Measurements from ENCODE around the gene NR1I2.

NR1I2 gene

DNA sequence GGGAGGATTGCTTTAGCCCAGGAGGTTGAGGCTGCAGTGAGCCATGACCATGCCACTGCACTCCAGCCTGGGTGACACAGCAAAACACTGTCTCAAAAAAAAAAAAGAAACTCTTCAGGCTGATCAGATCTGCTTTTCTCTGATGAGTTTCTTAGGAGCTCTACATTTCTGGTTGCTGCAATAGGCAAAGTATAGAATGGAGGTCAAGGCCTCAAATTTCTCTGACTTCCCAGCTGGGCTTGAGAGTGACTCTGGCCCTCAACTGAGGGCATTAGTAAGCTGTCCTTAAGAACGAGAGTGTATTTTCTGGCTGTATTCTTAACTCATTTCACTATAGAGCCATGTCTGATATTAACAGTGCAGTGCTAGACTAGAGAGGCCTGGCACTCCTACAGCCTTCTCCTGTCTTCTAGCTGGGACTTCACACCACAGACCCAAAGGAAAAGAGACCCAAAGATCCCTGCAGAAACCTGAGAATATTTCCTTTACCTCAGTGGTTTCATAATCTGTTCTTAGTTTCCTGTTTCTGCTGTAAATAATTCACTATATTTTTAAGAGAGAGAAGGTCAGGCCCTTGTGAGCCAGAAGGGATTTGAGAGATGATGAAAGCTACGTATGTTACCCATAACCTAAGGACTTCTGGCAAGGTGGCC lies 2.0 kb upstream of the NR1I2 start:
- DNase-seq (ENCODE audit: low read depth in 2 of 2): no peak

GRCh38 chr3:119782460-119782859 lies 559 bp downstream of the NR1I2 start:
- no peak for DNase-seq (ENCODE audit: low read depth in 2 of 2)

DNA sequence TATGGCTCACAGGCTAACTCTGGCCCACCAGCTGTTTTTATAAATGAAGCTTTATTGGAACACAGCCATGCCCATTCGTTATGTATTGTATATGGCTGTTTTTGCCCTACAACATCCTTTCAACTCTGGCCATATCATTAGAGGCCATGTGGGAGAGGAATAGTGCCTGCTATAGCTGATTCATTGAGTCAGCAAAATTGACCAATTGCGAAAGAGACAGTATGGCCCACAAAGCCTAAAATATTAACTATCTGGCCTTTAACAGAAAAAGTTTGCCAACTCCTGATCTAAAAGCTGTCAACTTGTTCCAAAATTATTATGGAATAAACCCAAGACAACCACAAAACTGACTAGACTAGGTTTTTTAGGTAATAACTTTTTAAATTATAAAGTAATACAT lies 1.4 kb downstream of the NR1I2 start:
- DNase-seq (ENCODE audit: low read depth in 2 of 2): no peak

GRCh38 chr3:119783883-119784282 lies 2.0 kb downstream of the NR1I2 start:
- no peak for DNase-seq (ENCODE audit: low read depth in 2 of 2)

DNA sequence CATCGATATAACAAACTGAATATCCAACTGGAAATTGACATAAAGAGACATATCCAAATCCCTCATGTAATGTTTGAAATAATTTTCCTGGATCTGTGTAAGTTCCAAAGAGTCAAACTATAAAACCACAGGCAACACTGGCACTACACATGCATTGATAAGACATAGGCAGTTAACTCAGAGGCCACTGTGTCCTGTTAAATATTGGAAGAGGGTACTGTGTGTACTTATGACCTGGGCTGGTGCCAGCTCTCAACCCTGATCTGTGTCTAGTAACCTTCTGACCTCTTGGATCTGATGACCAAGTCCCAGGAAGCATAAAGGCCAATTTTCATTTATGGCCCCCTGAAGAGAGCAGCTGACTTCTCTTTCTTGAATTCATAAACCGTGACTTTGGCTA lies 4.5 kb downstream of the NR1I2 start:
- DNase-seq (ENCODE audit: low read depth in 2 of 2): no peak

DNA sequence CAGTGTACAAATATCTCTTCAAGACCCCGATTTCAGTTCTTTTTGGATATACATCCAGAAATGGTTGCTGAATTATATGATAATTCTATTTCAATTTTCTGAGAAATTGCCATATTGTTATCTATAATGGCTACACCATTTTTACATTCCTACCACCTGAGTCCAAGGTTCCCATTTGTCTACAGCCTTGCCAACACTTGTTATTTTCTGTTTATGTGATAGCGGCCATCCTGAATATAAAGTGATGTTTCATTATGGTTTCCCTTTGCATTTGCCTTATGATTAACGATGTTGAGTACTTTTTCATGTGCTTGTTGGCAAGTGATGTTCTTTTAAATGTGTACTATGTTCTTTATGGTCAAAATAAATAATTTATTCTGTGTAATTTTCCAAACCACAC lies 8.5 kb downstream of the NR1I2 start:
- no peak for DNase-seq (ENCODE audit: low read depth in 2 of 2)

GRCh38 chr3:119792270-119792669 lies 10.4 kb downstream of the NR1I2 start:
- no peak for DNase-seq (ENCODE audit: low read depth in 2 of 2)

DNA sequence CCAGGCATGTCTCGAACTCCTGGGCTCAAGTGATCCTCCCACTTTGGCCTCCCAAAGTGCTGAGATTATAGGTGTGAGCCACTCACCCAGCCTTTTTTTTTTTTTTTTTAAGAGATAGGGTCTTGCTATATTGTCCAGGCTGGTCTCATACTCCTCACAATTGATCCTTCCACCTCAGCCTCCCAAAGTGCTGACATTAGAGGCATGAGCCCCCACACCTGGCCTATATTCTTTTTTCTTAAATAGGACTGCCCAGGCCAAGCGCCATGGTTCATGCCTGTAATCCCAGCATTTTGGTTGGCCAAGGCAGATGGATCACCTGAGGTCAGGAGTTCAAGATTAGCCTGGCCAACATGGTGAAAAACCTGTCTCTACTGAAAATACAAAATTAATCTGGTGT lies 12.5 kb downstream of the NR1I2 start:
- DNase-seq (ENCODE audit: low read depth in 2 of 2): no peak

- DNase-seq (ENCODE audit: low read depth in 2 of 2): no peak
These were observed 13.2 kb downstream of the NR1I2 start for GRCh38 chr3:119794971-119795612.

DNA sequence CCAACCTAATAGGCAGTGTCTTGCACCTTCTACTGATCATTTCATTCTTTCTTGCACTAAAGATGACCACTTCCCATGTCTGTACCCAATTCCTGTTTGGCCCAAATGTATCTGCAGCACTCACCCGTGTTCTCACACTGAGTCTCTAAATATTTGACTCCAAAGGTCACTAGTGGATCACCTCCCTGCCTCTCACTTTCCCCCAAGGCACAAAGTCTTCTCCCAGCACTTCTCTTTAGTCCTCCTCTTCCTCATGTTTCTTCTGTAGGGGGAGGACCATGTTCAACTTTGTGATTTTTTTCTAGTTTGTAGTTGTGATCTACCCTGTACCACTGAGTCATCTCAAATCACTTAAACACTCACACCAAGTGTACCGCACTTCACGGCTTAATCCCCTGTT lies 13.9 kb downstream of the NR1I2 start:
- no peak for DNase-seq (ENCODE audit: low read depth in 2 of 2)

DNA sequence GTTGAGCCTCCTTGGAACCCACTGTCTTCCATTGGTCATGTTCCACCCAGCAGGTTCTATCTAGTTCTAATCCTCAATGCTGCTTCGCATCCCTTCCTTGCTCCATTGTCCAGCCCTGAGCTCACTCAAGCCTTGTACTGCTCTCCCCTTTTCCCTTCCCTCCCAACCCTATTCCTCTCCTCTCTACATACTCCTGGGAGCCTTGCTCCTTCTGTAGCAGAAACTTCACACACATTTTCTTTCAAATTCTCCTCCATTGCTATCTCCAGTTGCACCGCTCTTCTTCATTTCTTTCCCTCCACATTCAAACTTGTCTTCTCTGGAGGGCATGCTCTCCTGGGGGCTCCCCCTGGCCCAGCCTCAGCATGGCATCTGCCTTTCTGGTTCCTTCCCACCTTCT lies 14.5 kb downstream of the NR1I2 start:
- no peak for DNase-seq (ENCODE audit: low read depth in 2 of 2)

- no peak for DNase-seq (ENCODE audit: low read depth in 2 of 2)
These were observed 14.9 kb downstream of the NR1I2 start for GRCh38 chr3:119796785-119797184.

GRCh38 chr3:119800844-119801243 lies 18.9 kb downstream of the NR1I2 start:
- no peak for DNase-seq (ENCODE audit: low read depth in 2 of 2)

DNA sequence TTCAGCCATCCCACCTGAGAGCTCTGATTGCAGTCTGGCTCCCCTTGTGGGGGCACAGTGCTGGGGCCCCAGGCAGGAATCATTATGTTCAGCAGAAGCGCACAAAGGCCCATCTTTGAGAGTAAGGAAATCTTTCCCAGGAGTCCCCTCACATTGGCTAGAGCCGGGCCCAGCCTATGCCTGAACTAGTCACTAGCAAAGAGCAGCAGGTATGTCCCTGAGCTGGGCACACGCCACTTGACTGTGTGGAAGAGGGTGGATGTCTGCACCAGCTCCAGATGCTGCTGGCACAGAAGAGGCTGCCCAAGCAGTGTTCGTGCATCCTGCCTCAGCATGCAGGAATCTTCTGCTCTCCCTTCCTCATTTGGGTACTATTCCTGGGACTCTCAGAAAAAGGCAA lies 26.3 kb downstream of the NR1I2 start:
- no peak for DNase-seq (ENCODE audit: low read depth in 2 of 2)

DNA sequence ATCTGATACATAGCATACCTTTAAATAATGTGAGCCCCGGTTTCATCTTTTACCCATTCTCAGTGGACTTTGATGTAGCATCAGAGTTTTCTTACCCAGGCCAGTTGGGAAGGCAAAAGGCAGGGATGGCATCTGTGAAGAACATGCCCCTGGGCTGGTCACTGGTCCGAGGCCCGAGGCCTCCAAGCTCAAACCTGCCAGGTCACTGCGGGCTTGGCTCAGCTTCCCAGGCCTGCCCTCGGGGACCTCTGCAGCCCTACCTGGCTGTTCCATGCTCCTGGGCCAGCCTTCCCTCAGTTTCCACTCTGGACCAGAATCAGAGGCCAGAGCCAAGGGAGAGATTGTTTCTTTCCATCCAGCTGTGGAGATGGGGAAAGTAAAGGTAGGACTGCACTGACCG lies 26.9 kb downstream of the NR1I2 start:
- DNase-seq (ENCODE audit: low read depth in 2 of 2): no peak

DNA sequence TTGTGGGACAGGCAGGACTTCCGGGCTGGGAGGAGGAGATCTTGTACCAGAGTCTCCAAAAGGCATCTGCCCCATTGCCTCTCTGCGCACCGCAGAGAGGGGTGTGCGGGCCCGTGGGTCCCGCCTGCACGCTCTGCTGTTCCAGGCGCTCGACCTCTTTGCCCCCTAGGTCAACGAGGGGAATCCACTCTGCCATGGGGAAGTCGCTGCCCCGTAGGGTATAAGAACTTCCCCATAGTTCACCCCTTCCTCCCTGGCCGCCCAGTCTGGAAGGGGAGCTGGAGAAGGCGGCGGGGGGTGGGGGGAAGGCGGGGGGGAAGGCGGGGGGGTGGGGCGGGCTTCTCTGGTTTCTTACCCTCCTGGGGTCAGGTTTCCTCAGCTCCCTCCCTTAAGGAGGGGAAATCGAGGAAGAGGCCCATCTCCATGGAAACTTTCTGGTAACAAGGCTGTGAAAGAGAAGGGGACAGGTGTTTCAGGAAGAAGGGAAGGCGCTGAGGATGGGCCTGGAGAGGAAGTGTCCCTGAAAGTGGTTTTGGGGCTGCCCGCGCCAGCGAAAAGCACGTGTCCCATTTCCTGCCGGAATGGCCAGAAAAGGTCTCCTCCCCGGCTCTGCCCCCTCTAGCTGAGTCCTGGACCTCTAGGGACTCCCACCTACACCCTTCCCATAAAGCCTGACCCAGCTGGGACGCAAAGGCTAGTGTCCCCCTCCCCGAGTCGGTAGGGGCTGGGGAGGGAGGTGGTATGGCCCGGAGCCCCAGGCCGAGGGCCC lies 27.5 kb downstream of the NR1I2 start:
- DNase-seq (ENCODE audit: low read depth in 2 of 2): no peak

GRCh38 chr3:119810018-119810435 lies 28.1 kb downstream of the NR1I2 start:
- peak; percentile 35 for DNase-seq (ENCODE audit: low read depth in 2 of 2)

DNA sequence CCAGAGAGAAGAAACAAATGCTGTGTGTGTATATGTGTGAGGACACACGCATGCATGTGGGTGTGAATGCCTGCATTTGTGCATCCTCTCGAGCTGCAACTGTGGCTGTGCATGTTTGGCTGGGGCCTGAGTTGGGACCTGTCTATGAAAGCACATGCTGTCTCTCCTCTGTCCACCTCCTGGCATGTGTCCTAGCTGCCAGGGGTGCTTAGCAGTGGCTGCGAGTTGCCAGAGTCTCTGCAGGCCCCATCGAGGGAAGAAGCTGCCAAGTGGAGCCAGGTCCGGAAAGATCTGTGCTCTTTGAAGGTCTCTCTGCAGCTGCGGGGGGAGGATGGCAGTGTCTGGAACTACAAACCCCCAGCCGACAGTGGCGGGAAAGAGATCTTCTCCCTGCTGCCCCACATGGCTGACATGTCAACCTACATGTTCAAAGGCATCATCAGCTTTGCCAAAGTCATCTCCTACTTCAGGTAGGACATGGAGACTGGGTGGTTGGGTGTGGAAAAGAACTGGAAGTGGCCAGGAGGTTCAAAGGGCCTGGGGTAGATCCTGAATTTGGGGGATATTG lies 30.7 kb downstream of the NR1I2 start:
- DNase-seq (ENCODE audit: low read depth in 2 of 2): no peak

DNA sequence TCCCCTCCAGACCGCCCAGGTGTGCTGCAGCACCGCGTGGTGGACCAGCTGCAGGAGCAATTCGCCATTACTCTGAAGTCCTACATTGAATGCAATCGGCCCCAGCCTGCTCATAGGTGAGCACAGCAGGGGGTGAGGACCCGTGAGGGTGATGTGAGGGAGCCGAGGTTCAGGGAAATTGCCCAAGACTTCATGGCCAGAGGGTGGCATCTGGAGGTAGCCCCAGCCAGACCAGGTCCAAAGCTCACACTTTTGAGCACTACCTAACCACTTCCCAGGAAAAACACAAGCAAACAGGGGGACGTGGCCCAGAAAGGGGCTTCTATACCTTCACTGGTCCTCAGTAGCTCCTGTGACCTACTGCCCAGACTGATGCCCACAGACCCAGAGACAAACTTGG lies 33.8 kb downstream of the NR1I2 start:
- no peak for DNase-seq (ENCODE audit: low read depth in 2 of 2)

DNA sequence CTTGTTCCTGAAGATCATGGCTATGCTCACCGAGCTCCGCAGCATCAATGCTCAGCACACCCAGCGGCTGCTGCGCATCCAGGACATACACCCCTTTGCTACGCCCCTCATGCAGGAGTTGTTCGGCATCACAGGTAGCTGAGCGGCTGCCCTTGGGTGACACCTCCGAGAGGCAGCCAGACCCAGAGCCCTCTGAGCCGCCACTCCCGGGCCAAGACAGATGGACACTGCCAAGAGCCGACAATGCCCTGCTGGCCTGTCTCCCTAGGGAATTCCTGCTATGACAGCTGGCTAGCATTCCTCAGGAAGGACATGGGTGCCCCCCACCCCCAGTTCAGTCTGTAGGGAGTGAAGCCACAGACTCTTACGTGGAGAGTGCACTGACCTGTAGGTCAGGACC lies 35.2 kb downstream of the NR1I2 start:
- DNase-seq (ENCODE audit: low read depth in 2 of 2): no peak

GRCh38 chr3:119817583-119818363 lies 35.9 kb downstream of the NR1I2 start:
- no peak for DNase-seq (ENCODE audit: low read depth in 2 of 2)

DNA sequence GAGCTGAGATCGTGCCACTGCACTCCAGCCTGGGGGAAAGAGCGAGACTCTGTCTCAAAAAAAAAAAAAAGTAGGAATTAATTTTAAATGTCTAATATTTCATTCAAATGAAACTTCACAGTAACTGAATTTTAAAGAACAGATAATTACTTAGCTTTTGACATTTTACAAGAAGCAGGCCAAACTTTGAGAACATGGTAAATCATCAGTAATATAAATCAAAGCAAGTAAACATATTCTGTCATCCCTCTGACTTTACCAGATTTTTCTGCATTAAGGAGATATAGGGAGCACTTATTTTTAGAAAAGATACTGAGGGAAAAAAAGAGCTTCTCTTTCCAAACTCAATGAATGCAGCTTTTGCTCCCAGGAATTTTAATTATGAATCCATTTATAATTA lies 37.0 kb downstream of the NR1I2 start:
- DNase-seq (ENCODE audit: low read depth in 2 of 2): no peak
